HFFc6 (cell line): ENCODE data around the gene LYRM9. TPM values are rescaled to one million over a fixed set of nuclear protein-coding genes. Genes with fewer than 3 reads are reported as not detected.
"Not testable (repeated sequence)": the region's sequence is repeated elsewhere in the genome, so short reads cannot be mapped to it uniquely, and the experiment has no call there.

Source experiments
- DNase-seq: peaks from one replicate; pipeline ENCODE4 v3.0.0-alpha.2; 2018
- H3K27ac Mint-ChIP-seq: 2 replicates; pipeline ENCODE4 v1.8.0; 2020; ENCODE audit warnings: mild to moderate bottlenecking, mixed read lengths
- H3K27me3 Mint-ChIP-seq: 2 replicates; pipeline ENCODE4 v1.8.0; 2021; ENCODE audit warnings: mild to moderate bottlenecking, moderate library complexity, mixed read lengths; ENCODE audit not compliant: insufficient read depth
- H3K36me3 Mint-ChIP-seq: 2 replicates; pipeline ENCODE4 v1.8.0; 2021; ENCODE audit warnings: low read depth, mixed read lengths
- H3K4me1 Mint-ChIP-seq: 2 replicates; pipeline ENCODE4 v1.8.0; 2020; ENCODE audit warnings: low read depth, mixed read lengths
- H3K4me3 Mint-ChIP-seq: 2 replicates; pipeline ENCODE4 v1.8.0; 2020; ENCODE audit warnings: mild to moderate bottlenecking, moderate library complexity, mixed read lengths
- H3K9me3 Mint-ChIP-seq: 2 replicates; pipeline ENCODE4 v1.8.0; 2020; ENCODE audit warnings: mild to moderate bottlenecking, mixed read lengths
- CTCF ChIP-seq: fragments of 200-600 bp; sonication (generic); IDR thresholded peaks from 2 replicates; pipeline ENCODE4 v1.5.0; 2021; ENCODE audit warnings: antibody characterized with exemption, mild to moderate bottlenecking
- total RNA-seq, 6 experiments: library from RNA; stranded (reverse); fragmentation: NEBNext Ultra II Directional; extraction: Animal tissue kit (Norgen Biotek cat#: 25700); gene quantifications; 2 replicates in 1 of 6; 3 replicates in 5 of 6; pipeline ENCODE4 v1.2.3, GENCODE V29; 2021

Gene LYRM9
- total RNA-seq, 6 experiments from 2014 or later: 2.2 to 3.6 (median 2.9) TPM

- H3K27me3 Mint-ChIP-seq: peaks cover 18% of the 10 kb centered on the region
- H3K4me3 Mint-ChIP-seq: no peak overlapping the region
- H3K27ac Mint-ChIP-seq: no peak overlapping the region
- DNase-seq: no peak
- no peak for TF ChIP-seq CTCF
- H3K4me1 Mint-ChIP-seq: no peaks in the 10 kb centered on the region
- H3K9me3 Mint-ChIP-seq: no peaks in the 10 kb centered on the region
- no peaks in the 10 kb centered on the region for H3K36me3 Mint-ChIP-seq
These were observed 58.6 kb downstream of the LYRM9 start for GRCh38 chr17:27834571-27834970.

- no peaks in the 10 kb centered on the region for H3K36me3 Mint-ChIP-seq
- DNase-seq: no peak
- peaks cover 17% of the 10 kb centered on the region for H3K27me3 Mint-ChIP-seq
- no peaks in the 10 kb centered on the region for H3K9me3 Mint-ChIP-seq
- no peak overlapping the region for H3K27ac Mint-ChIP-seq
- no peak for TF ChIP-seq CTCF
- no peak overlapping the region for H3K4me3 Mint-ChIP-seq
- no peaks in the 10 kb centered on the region for H3K4me1 Mint-ChIP-seq
These were observed 60.3 kb downstream of the LYRM9 start for GRCh38 chr17:27832831-27833230.

- H3K4me3 Mint-ChIP-seq, H3K4me1 Mint-ChIP-seq, H3K9me3 Mint-ChIP-seq, DNase-seq, H3K27me3 Mint-ChIP-seq, H3K36me3 Mint-ChIP-seq, H3K27ac Mint-ChIP-seq: not testable (repeated sequence)
These were observed 63.3 kb downstream of the LYRM9 start for GRCh38 chr17:27829888-27830287.

- H3K4me3 Mint-ChIP-seq, DNase-seq, H3K27me3 Mint-ChIP-seq, H3K27ac Mint-ChIP-seq, H3K36me3 Mint-ChIP-seq, H3K4me1 Mint-ChIP-seq, H3K9me3 Mint-ChIP-seq: not testable (repeated sequence)
These were observed 63.9 kb downstream of the LYRM9 start for GRCh38 chr17:27829143-27829711.

Other genes with a start within 250 kb of the LYRM9 start
- gene NOS2, start 92.8 kb downstream of the LYRM9 start, total RNA-seq: not detected
- 10 to 100 TPM; 18.5 to 25.3 (median 22.1) TPM for gene NLK, start 149.3 kb upstream of the LYRM9 start, total RNA-seq